Aorta (tissue), 5 donors: Measurements from ENCODE around the gene PNLIP. TPM values are rescaled to one million over a fixed set of nuclear protein-coding genes. Genes with fewer than 3 reads are reported as not detected.

Experiments
- ATAC-seq: fragments of 200-7000 bp; cut with Tn5 transposase; one replicate; pipeline ENCODE4 v1.9.1; 2022; ENCODE audit warnings: moderate library complexity; ENCODE audit not compliant: low FRiP score
- DNase-seq, 2 donors: peaks; one replicate each; pipeline ENCODE4 v3.0.0-alpha.2; 2020
- H3K27ac ChIP-seq, 2 donors: one replicate each; pipeline ENCODE4 v1.5.1; 2013; ENCODE audit warnings: low read length in 2 of 2, mild to moderate bottlenecking in 2 of 2, moderate library complexity in 2 of 2, control low read depth in 1 of 2, inconsistent platforms in 1 of 2, low read depth in 1 of 2
- H3K27me3 ChIP-seq, 2 donors: one replicate each; pipeline ENCODE4 v1.6.1; 2013; ENCODE audit warnings: control low read depth in 1 of 2, low read length in 1 of 2, mild to moderate bottlenecking in 1 of 2, moderate library complexity in 1 of 2; ENCODE audit not compliant: insufficient read depth in 2 of 2, control insufficient read depth in 1 of 2
- H3K36me3 ChIP-seq, 2 donors: one replicate each; pipeline ENCODE4 v1.6.1; 2013; ENCODE audit warnings: control low read depth in 1 of 2, low read length in 1 of 2, mild to moderate bottlenecking in 1 of 2; ENCODE audit not compliant: insufficient read depth in 2 of 2, control insufficient read depth in 1 of 2
- H3K4me1 ChIP-seq, 2 donors: one replicate each; pipeline ENCODE4 v1.6.1; 2013; ENCODE audit warnings: low read length in 2 of 2, control low read depth in 1 of 2, mild to moderate bottlenecking in 1 of 2, moderate library complexity in 1 of 2; ENCODE audit not compliant: insufficient read depth in 2 of 2, control insufficient read depth in 1 of 2
- H3K4me3 ChIP-seq, 2 donors: one replicate each; pipeline ENCODE4 v1.5.1; 2013; ENCODE audit warnings: low read length in 2 of 2, control low read depth in 1 of 2, mild to moderate bottlenecking in 1 of 2
- H3K9me3 ChIP-seq: one replicate; pipeline ENCODE4 v1.6.1; 2013; ENCODE audit warnings: mild to moderate bottlenecking, low read length; ENCODE audit not compliant: control insufficient read depth
- WGBS, 2 donors: extraction: QIAGEN DNeasy Blood & Tissue Kit; methylation state at CpG; one replicate each; pipeline ENCODE4 v1.1.7; 2013; 5-methylcytosine and 5-hydroxymethylcytosine counted together
- intact Hi-C, 2 donors: fragments of 100-400 bp; cut with DNase I; formaldehyde crosslinking; loops; one replicate each; pipeline versions ENCODE4 v1.14.2 to v1.15.0; 2022
- polyA plus RNA-seq, 2 donors: library from polyadenylated mRNA; stranded (reverse); fragments of 200-250 nt; gene quantifications; one replicate each; pipeline ENCODE4 v1.2.3, GENCODE V29; 2013
- total RNA-seq, 2 donors: library from RNA; stranded (reverse); fragmentation: NEBNext Ultra II Directional; extraction: Animal tissue kit (Norgen Biotek cat#: 25700); gene quantifications; one replicate each; pipeline ENCODE4 v1.2.1, GENCODE V29; 2021
- donor health status: healthy with polysubstance abuse.
- donor health status: Bipolar disorder and iron deficiency.
- donor health status: DM: no; HTN: no; CAD: no.
- donor health status: DM: no; HTN: no; CAD: no.
- donor health status: DM: yes; HTN: yes; CAD: no.

Gene PNLIP
- total and polyA plus RNA-seq, 4 donors: 0.88 to 2.7 (median 1.8) TPM

- Histone ChIP-seq H3K27ac (no peak overlapping the region), H3K9me3 (peaks cover 8% of the 10 kb centered on the region), H3K4me3 (no peak overlapping the region), H3K36me3 (no peaks in the 10 kb centered on the region), H3K27me3 (no peaks in the 10 kb centered on the region), H3K4me1 (no peaks in the 10 kb centered on the region)
- no peak for DNase-seq
- intact Hi-C loops: no loop called here
- ATAC-seq: peak; percentile 6
- WGBS, 2 donors: 90% methylated on average over 3 of the region's 3 CpGs
These were observed 69.6 kb downstream of the PNLIP start for GRCh38 chr10:116615199-116615776.

Other genes with a start within 250 kb of the PNLIP start
- not detected for gene CCDC172, start 221.5 kb upstream of the PNLIP start, total RNA-seq
- not detected for gene CCDC172, start 221.5 kb upstream of the PNLIP start, polyA plus RNA-seq
- not detected for gene PNLIPRP3, start 118.1 kb upstream of the PNLIP start, total RNA-seq
- not detected for gene PNLIPRP3, start 118.1 kb upstream of the PNLIP start, polyA plus RNA-seq
- gene PNLIPRP1, start 45.0 kb downstream of the PNLIP start, total RNA-seq: 1 to 10 TPM in 1 of 2 donors, under 1 TPM in 1; 0.94 to 1.4 TPM
- gene PNLIPRP1, start 45.0 kb downstream of the PNLIP start, polyA plus RNA-seq: 1 to 10 TPM in 1 of 2 donors, under 1 TPM in 1; 0.95 to 1.5 TPM
- gene PNLIPRP2, start 75.0 kb downstream of the PNLIP start, total RNA-seq: 1 to 10 TPM in 1 of 2 donors, not detected in 1; 1.2 TPM
- gene PNLIPRP2, start 75.0 kb downstream of the PNLIP start, polyA plus RNA-seq: 1 to 10 TPM in 1 of 2 donors, under 1 TPM in 1; 0.77 to 4.3 TPM
- gene HSPA12A, start 196.6 kb downstream of the PNLIP start, total RNA-seq: 10 to 100 TPM; 15.3 to 25.7 TPM
- gene HSPA12A, start 196.6 kb downstream of the PNLIP start, polyA plus RNA-seq: 1 to 10 TPM; 2.3 to 5.2 TPM